GM10248 (cell line): ENCODE measurements around the gene POGLUT3.

Source experiments
- CTCF ChIA-PET: fragments of 300-600 bp; sonication (Branson Sonifier 250); formaldehyde crosslinking; extraction: SDS; loops from one replicate; lab custom pipeline; 2021; ENCODE audit warnings: antibody characterized with exemption; lab: Yijun Ruan, JAX
- POLR2A ChIA-PET: fragments of 350-650 bp; sonication (Branson Sonifier 250); formaldehyde crosslinking; extraction: SDS; loops from one replicate; lab custom pipeline; 2020; ENCODE audit warnings: antibody characterized with exemption; lab: Yijun Ruan, JAX
- DNase-seq: peaks from one replicate; pipeline ENCODE4 v3.0.0; 2012; ENCODE audit errors: extremely low spot score
- CTCF ChIP-seq: IDR thresholded peaks from 2 replicates; pipeline ENCODE4 v1.5.1; 2012; ENCODE audit warnings: mild to moderate bottlenecking, low read depth; ENCODE audit errors: extremely low read depth, missing control alignments, control extremely low read depth

Gene POGLUT3

GRCh38 chr11:108453207-108453835 is 44.9 kb downstream of the POGLUT3 start:
- TF ChIP-seq CTCF, result no peak
- no peak for DNase-seq
- POLR2A ChIA-PET, result no interaction called here
- CTCF ChIA-PET, result no interaction called here
